ENCODE results near the gene NPIPB8.
"Not testable (repeated sequence)": the region's sequence is repeated elsewhere in the genome, so short reads cannot be mapped to it uniquely, and the experiment has no call there.

The NPIPB8 gene

DNA sequence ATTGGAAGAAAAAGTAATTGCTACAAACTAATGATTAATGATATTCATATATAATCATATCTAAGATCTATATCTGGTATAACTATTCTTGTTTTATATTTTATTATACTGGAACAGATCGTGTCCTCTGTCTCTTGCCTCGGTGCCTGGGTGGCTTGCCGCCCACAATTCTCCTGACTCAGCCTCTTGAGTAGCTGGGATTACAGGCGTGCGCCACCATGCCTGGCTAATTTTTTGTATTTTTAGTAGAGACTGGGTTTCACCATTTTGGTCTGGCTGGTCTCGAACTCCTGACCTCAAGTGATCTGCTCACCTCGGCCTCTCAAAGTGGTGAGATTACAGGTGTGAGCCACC lies 21.7 kb upstream of the NPIPB8 start:
- not testable (repeated sequence) for H3K4me3 ChIP-seq (ENCODE audit: low read depth, low read length); H2AFZ ChIP-seq (ENCODE audit: low read length, unreplicated experiment); H3K79me2 ChIP-seq (ENCODE audit: control insufficient read depth, insufficient read depth, low read length, unreplicated experiment); H3K4me1 ChIP-seq (ENCODE audit: control insufficient read depth, insufficient read depth, low read length, unreplicated experiment); H3K27me3 ChIP-seq (ENCODE audit: insufficient read depth, low read length); H3K27ac ChIP-seq (ENCODE audit: low read depth, low read length); H3K36me3 ChIP-seq (ENCODE audit: insufficient read depth, low read length)

DNA sequence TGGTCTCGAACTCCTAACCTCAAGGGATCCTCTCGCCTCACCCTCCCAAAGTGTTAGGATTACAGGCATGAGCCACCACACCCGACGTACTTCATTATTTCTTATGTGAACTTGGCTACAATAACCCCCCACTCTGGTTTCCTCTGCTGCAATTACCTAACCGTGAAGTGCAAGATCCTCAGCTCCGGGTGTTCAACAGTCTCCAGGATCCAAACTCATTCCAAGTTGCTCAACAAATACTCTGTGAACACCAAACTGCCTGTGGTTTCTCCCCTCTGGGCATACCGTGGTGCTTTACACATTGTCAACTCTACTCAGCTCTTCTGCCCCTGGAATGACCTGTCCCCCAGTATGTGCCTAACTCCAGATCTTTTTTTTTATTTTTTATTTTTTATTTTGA lies 21.2 kb upstream of the NPIPB8 start:
- Histone ChIP-seq H3K4me1 (ENCODE audit: control insufficient read depth, insufficient read depth, low read length, unreplicated experiment) (no peaks in the 10 kb centered on the region), H3K36me3 (ENCODE audit: insufficient read depth, low read length) (no peaks in the 10 kb centered on the region), H3K27me3 (ENCODE audit: insufficient read depth, low read length) (no peaks in the 10 kb centered on the region), H2AFZ (ENCODE audit: low read length, unreplicated experiment) (no peak overlapping the region), H3K79me2 (ENCODE audit: control insufficient read depth, insufficient read depth, low read length, unreplicated experiment) (no peaks in the 10 kb centered on the region), H3K27ac (ENCODE audit: low read depth, low read length) (no peak overlapping the region), H3K4me3 (ENCODE audit: low read depth, low read length) (no peak overlapping the region)

DNA sequence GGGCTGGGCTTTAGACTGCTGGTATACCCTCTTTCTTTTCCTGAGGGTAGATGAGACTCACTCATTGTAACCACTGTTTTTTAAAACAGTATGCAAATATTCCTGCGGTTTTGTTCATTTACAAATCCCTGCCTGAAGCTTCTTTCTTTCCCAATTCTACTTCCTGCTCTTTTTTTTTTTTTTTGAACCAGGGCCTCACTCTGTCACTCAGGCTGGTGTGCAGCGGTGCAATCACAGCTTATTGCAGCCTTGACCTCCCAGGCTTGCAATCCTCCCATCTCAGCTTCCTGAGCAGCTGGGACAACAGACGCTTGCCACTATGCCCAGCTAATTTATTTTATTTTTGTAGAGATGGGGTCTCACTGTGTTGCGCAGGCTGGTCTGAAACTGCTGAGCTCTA lies 20.0 kb upstream of the NPIPB8 start:
- Histone ChIP-seq H3K27me3 (ENCODE audit: insufficient read depth, low read length) (no peaks in the 10 kb centered on the region), H3K36me3 (ENCODE audit: insufficient read depth, low read length) (no peaks in the 10 kb centered on the region), H2AFZ (ENCODE audit: low read length, unreplicated experiment) (no peak overlapping the region), H3K4me1 (ENCODE audit: control insufficient read depth, insufficient read depth, low read length, unreplicated experiment) (no peaks in the 10 kb centered on the region), H3K79me2 (ENCODE audit: control insufficient read depth, insufficient read depth, low read length, unreplicated experiment) (no peaks in the 10 kb centered on the region), H3K27ac (ENCODE audit: low read depth, low read length) (no peak overlapping the region), H3K4me3 (ENCODE audit: low read depth, low read length) (no peak overlapping the region)

DNA sequence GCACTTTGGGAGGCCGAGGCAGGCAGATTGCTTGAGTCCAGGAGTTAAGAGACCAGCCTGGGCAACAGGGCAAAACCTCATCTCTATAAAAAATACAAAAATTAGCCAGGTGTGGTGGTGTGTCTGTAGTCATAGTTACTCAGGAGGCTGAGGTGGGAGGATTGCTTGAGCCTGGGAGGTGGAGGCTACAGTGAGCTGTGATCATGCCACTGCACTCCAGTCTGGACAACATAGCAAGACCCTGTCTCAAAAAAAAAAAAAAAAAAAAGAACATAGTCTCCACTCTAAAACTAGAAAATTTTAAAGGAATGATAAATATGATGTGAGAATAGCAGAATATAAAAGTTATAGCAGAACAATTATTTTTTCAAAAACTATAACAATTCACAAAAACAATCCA lies 17.5 kb upstream of the NPIPB8 start:
- not testable (repeated sequence) for H3K27ac ChIP-seq (ENCODE audit: low read depth, low read length); H3K4me3 ChIP-seq (ENCODE audit: low read depth, low read length); H3K27me3 ChIP-seq (ENCODE audit: insufficient read depth, low read length); H3K4me1 ChIP-seq (ENCODE audit: control insufficient read depth, insufficient read depth, low read length, unreplicated experiment); H3K79me2 ChIP-seq (ENCODE audit: control insufficient read depth, insufficient read depth, low read length, unreplicated experiment); H3K36me3 ChIP-seq (ENCODE audit: insufficient read depth, low read length); H2AFZ ChIP-seq (ENCODE audit: low read length, unreplicated experiment)

DNA sequence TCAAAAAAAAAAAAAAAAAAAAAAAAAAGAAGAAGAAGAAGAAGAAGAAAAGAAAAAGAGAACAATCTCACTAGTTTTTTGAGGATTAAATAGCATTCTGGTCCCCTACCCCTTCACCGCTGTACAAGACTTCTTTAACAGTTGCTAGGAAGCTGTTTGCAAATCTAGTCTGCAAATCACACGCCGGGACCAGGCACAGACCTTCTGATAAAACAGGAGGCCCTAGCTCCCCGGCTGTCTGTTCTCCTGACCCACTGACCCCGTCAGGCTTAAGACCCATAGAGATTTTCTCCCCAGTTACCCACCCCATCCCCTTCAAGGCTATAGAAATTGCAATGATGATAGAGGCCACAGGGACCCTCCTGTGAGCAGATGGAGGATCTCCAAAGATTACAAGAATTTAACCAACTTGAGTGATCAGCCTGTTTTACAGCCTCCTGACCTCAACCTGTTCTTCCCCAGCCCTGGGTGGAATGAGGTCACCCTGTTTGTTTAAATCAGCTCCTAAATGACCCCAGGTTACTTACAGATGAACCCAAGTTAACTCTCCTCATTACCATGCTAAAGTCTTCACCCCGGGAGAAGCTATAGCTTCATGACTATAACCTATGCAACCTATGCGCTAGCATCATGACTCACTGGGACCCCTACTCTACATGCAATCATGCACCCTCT lies 16.2 kb upstream of the NPIPB8 start:
- Histone ChIP-seq H3K4me1 (ENCODE audit: control insufficient read depth, insufficient read depth, low read length, unreplicated experiment) (no peaks in the 10 kb centered on the region), H3K27ac (ENCODE audit: low read depth, low read length) (no peak overlapping the region), H3K79me2 (ENCODE audit: control insufficient read depth, insufficient read depth, low read length, unreplicated experiment) (no peaks in the 10 kb centered on the region)

DNA sequence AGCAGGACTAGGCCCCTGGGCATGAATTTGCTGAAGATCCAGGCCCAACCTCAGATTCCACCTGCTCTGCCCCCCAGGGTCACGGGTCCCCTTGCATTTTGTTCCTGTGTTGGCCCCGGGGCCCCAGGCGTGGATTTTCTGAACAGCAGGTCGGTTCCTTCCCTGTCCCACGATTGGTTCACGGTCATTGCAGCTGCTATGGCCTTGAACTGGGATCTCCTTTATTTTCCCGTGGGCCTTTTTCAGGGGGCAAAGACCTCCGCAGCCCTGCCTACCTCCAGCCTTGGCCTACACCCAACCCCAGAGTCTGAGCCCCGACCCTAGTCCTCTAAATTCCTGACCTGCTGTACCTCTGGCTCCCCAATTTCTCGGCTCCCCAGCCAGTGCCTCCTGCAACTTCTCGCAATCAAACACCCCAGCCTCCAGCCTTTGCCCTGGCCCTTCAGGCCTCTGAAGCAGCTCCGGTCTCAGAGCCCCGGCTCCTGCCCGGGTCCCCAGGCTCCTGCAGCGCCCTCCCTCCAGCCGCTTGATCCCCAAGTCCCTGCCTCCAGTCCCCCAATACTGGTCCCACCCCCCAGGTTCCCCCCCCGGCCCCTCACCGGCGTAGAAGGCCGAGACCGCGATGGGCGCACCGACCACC lies 15.2 kb upstream of the NPIPB8 start:
- not testable (repeated sequence) for H3K4me1 ChIP-seq (ENCODE audit: control insufficient read depth, insufficient read depth, low read length, unreplicated experiment); H3K27ac ChIP-seq (ENCODE audit: low read depth, low read length); H3K79me2 ChIP-seq (ENCODE audit: control insufficient read depth, insufficient read depth, low read length, unreplicated experiment); H2AFZ ChIP-seq (ENCODE audit: low read length, unreplicated experiment); H3K36me3 ChIP-seq (ENCODE audit: insufficient read depth, low read length); H3K27me3 ChIP-seq (ENCODE audit: insufficient read depth, low read length)
- H3K4me3 ChIP-seq (ENCODE audit: low read depth, low read length), result peak overlapping the region; percentile 78

More for the DNA sequence above, 16.2 kb upstream of the NPIPB8 start:
- Histone ChIP-seq H2AFZ (ENCODE audit: low read length, unreplicated experiment) (no peak overlapping the region), H3K27me3 (ENCODE audit: insufficient read depth, low read length) (no peaks in the 10 kb centered on the region), H3K4me3 (ENCODE audit: low read depth, low read length) (no peak overlapping the region), H3K36me3 (ENCODE audit: insufficient read depth, low read length) (no peaks in the 10 kb centered on the region)

DNA sequence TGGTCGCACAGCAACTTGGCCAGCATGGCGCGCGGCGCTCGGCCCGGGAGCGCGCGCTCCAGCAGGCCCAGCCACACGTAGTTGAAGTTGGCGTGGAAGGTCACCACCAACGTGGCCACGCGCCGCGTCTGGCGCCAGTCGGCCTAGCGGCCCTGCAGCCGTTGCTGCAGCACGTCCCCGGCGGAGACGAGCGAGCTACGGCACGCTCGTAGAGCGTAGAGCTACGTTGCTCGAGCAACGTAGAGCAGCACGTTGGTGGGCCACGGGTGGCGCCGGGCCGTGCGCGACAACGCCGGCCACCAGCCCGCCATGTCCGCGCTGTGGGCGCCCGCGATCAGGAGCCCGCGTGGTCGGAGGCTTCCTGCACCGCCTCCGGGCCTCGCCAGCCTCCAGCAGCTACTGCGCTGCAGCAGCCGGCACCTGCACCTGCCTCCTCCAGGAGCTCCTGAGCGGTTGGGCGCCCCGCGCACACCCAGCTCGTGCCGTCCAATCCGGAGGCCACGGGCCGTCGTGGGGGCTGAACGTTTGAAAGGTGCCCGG lies 14.6 kb upstream of the NPIPB8 start:
- Histone ChIP-seq H3K36me3 (ENCODE audit: insufficient read depth, low read length) (no peaks in the 10 kb centered on the region), H3K4me3 (ENCODE audit: low read depth, low read length) (peak overlapping the region; percentile 78), H3K4me1 (ENCODE audit: control insufficient read depth, insufficient read depth, low read length, unreplicated experiment) (no peaks in the 10 kb centered on the region), H2AFZ (ENCODE audit: low read length, unreplicated experiment) (peak overlapping the region; percentile 40), H3K79me2 (ENCODE audit: control insufficient read depth, insufficient read depth, low read length, unreplicated experiment) (no peaks in the 10 kb centered on the region), H3K27ac (ENCODE audit: low read depth, low read length) (no peak overlapping the region), H3K27me3 (ENCODE audit: insufficient read depth, low read length) (no peaks in the 10 kb centered on the region)

DNA sequence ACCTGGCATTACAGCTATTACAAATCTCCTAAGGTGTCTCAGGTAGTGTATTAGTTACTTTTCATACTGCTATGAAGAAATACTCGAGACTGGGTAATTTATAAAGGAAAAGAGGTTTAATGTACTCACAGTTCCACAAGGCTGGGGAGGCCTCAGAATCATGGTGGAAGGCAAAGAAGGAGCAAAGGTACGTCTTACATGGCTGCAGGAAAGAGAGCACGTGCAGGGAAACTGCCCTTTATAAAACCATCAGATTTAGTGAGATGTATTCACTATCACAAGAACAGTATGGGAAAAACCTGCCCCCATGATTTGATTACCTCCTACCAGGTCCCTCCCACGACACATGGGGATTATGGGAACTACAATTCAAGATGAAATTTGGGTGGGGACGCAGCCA lies 7.0 kb upstream of the NPIPB8 start:
- not testable (repeated sequence) for H2AFZ ChIP-seq (ENCODE audit: low read length, unreplicated experiment); H3K27ac ChIP-seq (ENCODE audit: low read depth, low read length); H3K27me3 ChIP-seq (ENCODE audit: insufficient read depth, low read length); H3K4me1 ChIP-seq (ENCODE audit: control insufficient read depth, insufficient read depth, low read length, unreplicated experiment); H3K4me3 ChIP-seq (ENCODE audit: low read depth, low read length); H3K79me2 ChIP-seq (ENCODE audit: control insufficient read depth, insufficient read depth, low read length, unreplicated experiment); H3K36me3 ChIP-seq (ENCODE audit: insufficient read depth, low read length)

DNA sequence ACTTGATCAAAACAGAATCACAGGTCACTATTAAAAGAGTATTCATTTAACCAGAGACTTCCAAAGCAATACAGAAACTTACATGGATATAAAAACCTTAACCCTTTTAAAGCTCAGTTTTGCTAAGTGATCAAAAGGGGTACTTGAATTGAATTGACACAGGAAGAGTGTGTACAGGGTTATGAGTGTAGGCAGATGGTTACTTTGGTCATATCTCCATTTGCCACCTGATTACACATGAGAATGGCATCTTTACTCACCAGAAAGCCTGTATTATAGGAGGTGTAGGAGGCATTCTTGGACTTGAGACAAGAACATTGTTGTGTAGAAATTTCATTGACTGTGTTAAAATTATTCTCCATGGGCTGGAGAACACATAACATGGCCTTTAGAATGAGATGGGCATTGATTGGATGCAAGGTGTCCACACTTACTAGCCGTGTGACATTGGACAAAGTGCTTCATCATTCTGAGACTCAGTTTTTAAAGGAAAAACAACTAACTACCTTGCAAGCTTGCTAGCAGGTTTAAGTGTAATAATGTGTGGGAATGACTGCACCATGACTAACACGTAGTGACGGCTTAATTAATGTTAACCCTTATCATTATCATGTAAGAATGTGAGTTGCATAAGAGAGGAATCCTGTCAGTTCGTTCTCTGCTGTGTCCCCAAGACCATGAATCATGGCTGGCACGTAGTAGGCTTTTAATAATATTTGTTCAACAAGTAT lies 1.6 kb upstream of the NPIPB8 start:
- peaks cover 10% of the 10 kb centered on the region for H3K4me1 ChIP-seq (ENCODE audit: control insufficient read depth, insufficient read depth, low read length, unreplicated experiment)
- not testable (repeated sequence) for H3K79me2 ChIP-seq (ENCODE audit: control insufficient read depth, insufficient read depth, low read length, unreplicated experiment); H3K27me3 ChIP-seq (ENCODE audit: insufficient read depth, low read length); H3K36me3 ChIP-seq (ENCODE audit: insufficient read depth, low read length)
- H3K4me3 ChIP-seq (ENCODE audit: low read depth, low read length), result peak overlapping the region; percentile 43; the same call in 1 of the 2 replicates
- H3K27ac ChIP-seq (ENCODE audit: low read depth, low read length), result peak overlapping the region; percentile 84
- peak overlapping the region; percentile 12 for H2AFZ ChIP-seq (ENCODE audit: low read length, unreplicated experiment)

DNA sequence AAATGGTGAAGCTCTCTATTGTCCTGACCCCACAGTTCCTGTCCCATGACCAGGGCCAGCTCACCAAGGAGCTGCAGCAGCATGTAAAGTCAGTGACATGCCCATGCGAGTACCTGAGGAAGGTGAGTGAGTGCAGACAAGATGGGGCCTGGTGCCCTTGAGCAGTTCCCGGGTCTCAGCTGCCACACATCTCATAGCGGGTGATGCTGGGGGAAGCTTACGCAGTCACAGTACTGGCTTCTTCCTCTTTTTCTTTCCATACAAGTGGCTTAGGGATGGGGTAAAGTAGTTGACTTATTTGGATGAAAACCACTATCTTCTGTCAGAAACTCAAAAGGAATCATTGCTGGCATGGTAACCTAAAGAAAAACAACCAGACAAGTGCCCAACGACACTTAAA lies 494 bp downstream of the NPIPB8 start:
- not testable (repeated sequence) for H3K4me3 ChIP-seq (ENCODE audit: low read depth, low read length); H3K27ac ChIP-seq (ENCODE audit: low read depth, low read length); H3K79me2 ChIP-seq (ENCODE audit: control insufficient read depth, insufficient read depth, low read length, unreplicated experiment); H3K27me3 ChIP-seq (ENCODE audit: insufficient read depth, low read length); H2AFZ ChIP-seq (ENCODE audit: low read length, unreplicated experiment); H3K36me3 ChIP-seq (ENCODE audit: insufficient read depth, low read length)
- H3K4me1 ChIP-seq (ENCODE audit: control insufficient read depth, insufficient read depth, low read length, unreplicated experiment), result peaks cover 10% of the 10 kb centered on the region

DNA sequence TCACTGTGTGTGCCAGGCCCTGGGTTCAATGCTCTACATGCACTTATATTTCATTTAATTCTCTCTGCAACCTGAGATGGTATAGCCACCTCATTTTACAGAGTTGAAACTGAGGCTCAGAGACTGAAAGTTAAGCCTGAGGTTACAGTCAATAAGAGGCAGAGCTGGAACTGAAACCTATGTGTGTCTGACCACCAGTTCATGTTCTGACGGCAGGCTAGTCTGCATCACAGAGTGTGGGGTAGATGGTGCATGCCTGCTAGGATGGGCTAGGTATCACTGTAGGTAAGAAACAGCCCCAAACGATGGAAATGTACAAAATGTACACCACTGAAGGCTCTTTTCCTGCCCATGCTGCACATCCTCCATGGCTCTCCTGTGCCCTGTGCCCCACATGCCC lies 2.1 kb downstream of the NPIPB8 start:
- not testable (repeated sequence) for H3K36me3 ChIP-seq (ENCODE audit: insufficient read depth, low read length); H3K27ac ChIP-seq (ENCODE audit: low read depth, low read length); H3K79me2 ChIP-seq (ENCODE audit: control insufficient read depth, insufficient read depth, low read length, unreplicated experiment); H2AFZ ChIP-seq (ENCODE audit: low read length, unreplicated experiment); H3K27me3 ChIP-seq (ENCODE audit: insufficient read depth, low read length); H3K4me3 ChIP-seq (ENCODE audit: low read depth, low read length)
- peaks cover 10% of the 10 kb centered on the region for H3K4me1 ChIP-seq (ENCODE audit: control insufficient read depth, insufficient read depth, low read length, unreplicated experiment)

All from ACC112 (cell line).